Peyer's patch (tissue), 4 donors: ENCODE results near the gene CARD10. TPM values are rescaled to one million over a fixed set of nuclear protein-coding genes. Genes with fewer than 3 reads are reported as not detected.

Experiments
- DNase-seq, 3 donors: peaks; one replicate each; pipeline ENCODE4 v3.0.0-alpha.2; 2017 to 2019
- H3K27ac ChIP-seq, 4 donors: fragments of 200-600 bp; sonication (generic); one replicate each; pipeline ENCODE4 v1.5.1; 2016 to 2019
- H3K27me3 ChIP-seq, 2 donors: fragments of 200-600 bp; sonication (generic); one replicate each; pipeline ENCODE4 v1.5.1; 2019
- H3K36me3 ChIP-seq, 3 donors: fragments of 200-600 bp; sonication (generic); one replicate each; pipeline ENCODE4 v1.5.1; 2016 to 2019
- H3K4me1 ChIP-seq, 4 donors: fragments of 200-600 bp; sonication (generic); one replicate each; pipeline ENCODE4 v1.5.1; 2016 to 2019
- H3K4me3 ChIP-seq, 4 donors: fragments of 200-600 bp; sonication (generic); 1 replicate in 3 of 4; 2 replicates in 1 of 4; pipeline ENCODE4 v1.5.1; 2016 to 2019; ENCODE audit warnings: mild to moderate bottlenecking in 1 of 4
- H3K9me3 ChIP-seq, 4 donors: fragments of 200-600 bp; sonication (generic); one replicate each; pipeline ENCODE4 v1.5.1; 2016 to 2019; ENCODE audit warnings: mild to moderate bottlenecking in 1 of 4
- POLR2A ChIP-seq, 2 donors: fragments of 450-650 bp; IDR thresholded peaks; one replicate each; pipeline ENCODE4 v1.5.1; 2017; ENCODE audit warnings: antibody characterized with exemption in 2 of 2, mild to moderate bottlenecking in 2 of 2, moderate library complexity in 2 of 2
- total RNA-seq, 4 donors: library from RNA; depleted of rRNA; stranded (reverse); fragments of >200 nt; gene quantifications; one replicate each; pipeline ENCODE4 v1.1.0, GENCODE V29; 2016
- TF ChIP-seq, protein P1 (sequence below), 6 experiments: fragments of 450-650 bp in 4 of 6; fragments of 200-600 bp in 2 of 6; sonication (generic) in 1 of 6; IDR thresholded peaks; one replicate each; pipeline ENCODE4 v1.5.1; 2017 to 2019; ENCODE audit warnings: antibody characterized with exemption in 6 of 6, mild to moderate bottlenecking in 3 of 6, moderate library complexity in 1 of 6

Gene CARD10
- total RNA-seq, 4 donors from 2014 or later = 74.3 to 142 (median 123) TPM

DNA sequence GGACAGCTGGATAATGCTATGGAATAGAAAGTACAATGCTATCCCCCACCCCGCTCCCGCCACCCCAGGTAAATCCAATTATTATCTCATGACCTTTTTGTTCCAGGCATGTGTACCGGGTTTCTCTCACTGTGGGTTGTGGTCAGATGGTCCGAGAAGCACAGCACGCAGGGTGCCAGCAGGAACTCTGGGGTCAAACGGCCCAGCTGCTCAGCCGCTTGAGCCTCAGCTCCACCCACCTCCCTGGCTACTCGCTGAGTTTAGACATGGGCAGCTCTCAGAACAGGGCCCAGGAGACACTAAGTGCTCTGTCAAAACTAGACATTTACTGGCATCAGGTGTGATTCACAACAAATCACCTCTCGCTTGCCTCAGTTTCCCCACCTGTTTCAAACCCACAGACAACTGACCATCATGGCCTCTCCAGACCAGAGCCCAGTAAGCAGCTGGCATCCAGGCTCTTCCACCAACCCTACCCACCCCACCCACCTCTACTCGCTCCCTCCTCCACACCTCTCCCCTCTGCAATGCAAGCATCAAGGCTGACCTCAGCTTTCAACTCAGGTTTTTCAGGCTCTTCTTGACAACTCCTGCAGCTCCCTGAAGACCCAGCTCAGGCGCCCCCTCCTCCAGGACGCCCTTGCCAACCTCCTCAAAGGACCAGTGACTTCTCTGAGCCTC lies 20.0 kb downstream of the CARD10 start:
- Histone ChIP-seq H3K27me3 (no peaks in the 10 kb centered on the region), H3K9me3 (no peaks in the 10 kb centered on the region), H3K4me3 (no peak overlapping the region), H3K27ac (peak overlapping the region in 2 of 4 donors; percentile 3 to 96), H3K4me1 (peaks cover 0 to 57% (median 7%) of the 10 kb centered on the region in 4 donors), H3K36me3 (peaks cover 0 to 44% (median 0%) of the 10 kb centered on the region in 3 donors)
- DNase-seq = no peak
- TF ChIP-seq, protein P1, sequence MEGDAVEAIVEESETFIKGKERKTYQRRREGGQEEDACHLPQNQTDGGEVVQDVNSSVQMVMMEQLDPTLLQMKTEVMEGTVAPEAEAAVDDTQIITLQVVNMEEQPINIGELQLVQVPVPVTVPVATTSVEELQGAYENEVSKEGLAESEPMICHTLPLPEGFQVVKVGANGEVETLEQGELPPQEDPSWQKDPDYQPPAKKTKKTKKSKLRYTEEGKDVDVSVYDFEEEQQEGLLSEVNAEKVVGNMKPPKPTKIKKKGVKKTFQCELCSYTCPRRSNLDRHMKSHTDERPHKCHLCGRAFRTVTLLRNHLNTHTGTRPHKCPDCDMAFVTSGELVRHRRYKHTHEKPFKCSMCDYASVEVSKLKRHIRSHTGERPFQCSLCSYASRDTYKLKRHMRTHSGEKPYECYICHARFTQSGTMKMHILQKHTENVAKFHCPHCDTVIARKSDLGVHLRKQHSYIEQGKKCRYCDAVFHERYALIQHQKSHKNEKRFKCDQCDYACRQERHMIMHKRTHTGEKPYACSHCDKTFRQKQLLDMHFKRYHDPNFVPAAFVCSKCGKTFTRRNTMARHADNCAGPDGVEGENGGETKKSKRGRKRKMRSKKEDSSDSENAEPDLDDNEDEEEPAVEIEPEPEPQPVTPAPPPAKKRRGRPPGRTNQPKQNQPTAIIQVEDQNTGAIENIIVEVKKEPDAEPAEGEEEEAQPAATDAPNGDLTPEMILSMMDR (IDR thresholded peaks at IDR 0.05) = no peak
- no peak for TF ChIP-seq POLR2A (IDR thresholded peaks at IDR 0.05)

- peak; percentile 76 to 87 (median 85) for DNase-seq
- TF ChIP-seq, protein P1 (IDR thresholded peaks at IDR 0.05) = peak; percentile 48 to 78 (median 74)
- no peak for TF ChIP-seq POLR2A (IDR thresholded peaks at IDR 0.05)
- H3K27ac ChIP-seq = peak overlapping the region in 1 of 4 donors; percentile 3
- H3K27me3 ChIP-seq = no peaks in the 10 kb centered on the region
- peaks cover 0 to 52% (median 7%) of the 10 kb centered on the region in 4 donors for H3K4me1 ChIP-seq
- H3K4me3 ChIP-seq = no peak overlapping the region
- peaks cover 0 to 48% (median 0%) of the 10 kb centered on the region in 3 donors for H3K36me3 ChIP-seq
- H3K9me3 ChIP-seq = no peaks in the 10 kb centered on the region
Observed at GRCh38 chr22:37498289-37498909, 20.8 kb downstream of the CARD10 start.

- H3K27ac ChIP-seq = no peak overlapping the region
- no peak for DNase-seq
- H3K4me1 ChIP-seq = peaks cover 0 to 43% (median 1%) of the 10 kb centered on the region in 4 donors
- peaks cover 0 to 59% (median 0%) of the 10 kb centered on the region in 3 donors for H3K36me3 ChIP-seq
- no peak for TF ChIP-seq POLR2A (IDR thresholded peaks at IDR 0.05)
- TF ChIP-seq, protein P1 (IDR thresholded peaks at IDR 0.05) = no peak
- no peak overlapping the region for H3K4me3 ChIP-seq
- no peaks in the 10 kb centered on the region for H3K9me3 ChIP-seq
- no peaks in the 10 kb centered on the region for H3K27me3 ChIP-seq
Observed at GRCh38 chr22:37497062-37497599, 22.1 kb downstream of the CARD10 start.

- peaks cover 0 to 63% (median 0%) of the 10 kb centered on the region in 3 donors for H3K36me3 ChIP-seq
Observed at GRCh38 chr22:37496651-37497050, 22.6 kb downstream of the CARD10 start.

DNA sequence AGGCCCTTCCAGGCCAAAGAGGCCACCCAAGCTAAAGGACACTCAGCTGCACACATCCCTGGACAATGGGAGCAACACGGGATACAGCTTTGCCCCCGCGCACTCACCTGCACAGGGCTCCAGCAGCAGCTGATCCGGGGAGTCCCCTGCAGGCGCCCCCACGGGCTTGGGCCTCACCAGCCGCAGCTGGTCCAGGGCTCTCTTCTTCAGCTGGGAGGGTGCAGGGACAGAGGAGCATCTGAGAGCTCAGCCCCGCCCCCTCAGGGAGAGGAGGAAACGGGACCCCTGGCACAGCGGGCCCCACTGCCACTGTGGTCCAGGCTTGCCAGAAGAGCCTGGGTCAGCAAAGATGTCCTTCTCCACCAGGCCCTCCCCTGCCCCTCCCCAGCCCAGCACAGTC lies 25.2 kb downstream of the CARD10 start:
- Histone ChIP-seq H3K4me3 (no peak overlapping the region), H3K9me3 (no peaks in the 10 kb centered on the region), H3K4me1 (peaks cover 0 to 15% (median 0%) of the 10 kb centered on the region in 4 donors), H3K36me3 (peaks cover 0 to 75% (median 0%) of the 10 kb centered on the region in 3 donors), H3K27ac (no peak overlapping the region), H3K27me3 (no peaks in the 10 kb centered on the region)
- TF ChIP-seq, protein P1 (IDR thresholded peaks at IDR 0.05) = no peak
- no peak for TF ChIP-seq POLR2A (IDR thresholded peaks at IDR 0.05)
- no peak for DNase-seq

More at GRCh38 chr22:37496651-37497050, 22.6 kb downstream of the CARD10 start:
- Histone ChIP-seq H3K9me3 (no peaks in the 10 kb centered on the region), H3K4me1 (peaks cover 0 to 40% (median 0%) of the 10 kb centered on the region in 4 donors), H3K27me3 (no peaks in the 10 kb centered on the region), H3K4me3 (no peak overlapping the region), H3K27ac (no peak overlapping the region)
- DNase-seq = no peak
- no peak for TF ChIP-seq POLR2A (IDR thresholded peaks at IDR 0.05)
- TF ChIP-seq, protein P1 (IDR thresholded peaks at IDR 0.05) = no peak
